ENCODE measurements around the gene GATB. TPM values are rescaled to one million over a fixed set of nuclear protein-coding genes. Genes with fewer than 3 reads are reported as not detected.

The GATB gene
- total RNA-seq, 1 experiment from 2014 or later = 20.4 TPM

DNA sequence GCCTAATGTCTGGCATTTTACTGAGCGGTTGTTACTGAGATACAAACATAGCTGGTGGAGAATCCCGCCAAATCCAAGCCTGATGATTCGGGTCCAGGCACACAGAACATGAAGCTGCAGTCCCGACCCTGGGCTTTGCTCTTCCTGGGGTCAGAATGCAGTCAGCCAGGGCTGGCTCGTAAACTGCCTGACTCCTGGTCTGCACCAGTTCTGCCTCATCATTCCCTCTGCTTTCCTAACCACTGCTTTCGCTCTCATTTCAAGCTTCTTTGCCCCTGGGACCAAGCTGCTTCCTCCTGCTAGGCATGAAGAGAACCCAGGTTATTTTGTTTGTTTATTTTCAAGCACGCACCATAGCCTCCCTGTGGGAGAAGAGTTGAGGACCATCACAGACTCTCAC lies 39.3 kb downstream of the GATB start:
- H3K4me2 ChIP-seq (ENCODE audit: low read length) = no peak overlapping the region
- no peaks in the 10 kb centered on the region for H3K36me3 ChIP-seq (ENCODE audit: low read depth, low read length)
- POLR2A ChIA-PET (ENCODE audit: unreplicated experiment) = no interaction called here
- H3K79me2 ChIP-seq (ENCODE audit: low read length) = no peaks in the 10 kb centered on the region
- no peak overlapping the region for H3K9ac ChIP-seq (ENCODE audit: low read length)
- no peaks in the 10 kb centered on the region for H3K9me2 ChIP-seq (replicated peaks; ENCODE audit: low read length)
- H3K9me3 ChIP-seq (ENCODE audit: low read length) = no peaks in the 10 kb centered on the region
- H4K20me1 ChIP-seq (ENCODE audit: low read length) = no peaks in the 10 kb centered on the region
- H2AFZ ChIP-seq (ENCODE audit: low read length) = no peak overlapping the region
- H3F3A ChIP-seq (ENCODE audit: low read length, unreplicated experiment) = no peaks in the 10 kb centered on the region
- no peaks in the 10 kb centered on the region for H3K4me1 ChIP-seq (ENCODE audit: insufficient read depth, low read length)
- ATAC-seq (no peak), DNase-seq (no peak)
- no peak overlapping the region for H3K27ac ChIP-seq (ENCODE audit: low read length)
- BruUV-seq (replicated peaks) = no TSS peak
- intact Hi-C loops (cut with micrococcal nuclease) = no loop called here
- H3K4me3 ChIP-seq (ENCODE audit: low read length) = no peak overlapping the region
- no peaks in the 10 kb centered on the region for H3K27me3 ChIP-seq (ENCODE audit: low read length)
- CTCF ChIA-PET = no interaction called here
- no peak for TF ChIP-seq CTCF (conservative IDR thresholded peaks at IDR 0.05; ENCODE audit: low read depth, low read length)
- no peak for TF ChIP-seq EZH2phosphoT487 (IDR thresholded peaks at IDR 0.05; ENCODE audit: borderline replicate concordance, low read length)
- TF ChIP-seq EZH2 (IDR thresholded peaks at IDR 0.05; ENCODE audit: low read length, unreplicated experiment) = no peak

DNA sequence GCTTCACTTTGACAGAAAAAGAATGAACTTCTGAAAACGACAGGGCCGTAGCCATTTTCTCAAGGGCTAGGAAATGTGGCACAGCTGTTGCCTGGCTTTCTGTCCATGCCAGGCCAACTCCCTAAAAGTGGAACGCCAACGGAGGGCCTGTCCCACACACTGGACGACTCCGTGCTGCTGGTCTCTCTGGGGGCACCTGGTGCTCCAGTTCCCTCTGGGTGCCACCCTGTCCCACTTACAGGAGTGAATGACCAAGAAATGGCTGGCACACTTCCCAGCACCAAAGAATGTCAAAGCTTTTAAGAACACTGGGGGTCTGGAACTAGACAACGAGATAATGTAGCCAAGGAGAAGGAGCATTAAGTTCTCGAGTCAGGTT lies 40.9 kb downstream of the GATB start:
- no peak for TF ChIP-seq CTCF (conservative IDR thresholded peaks at IDR 0.05; ENCODE audit: low read depth, low read length)
- intact Hi-C loops (cut with micrococcal nuclease) = no loop called here
- no peaks in the 10 kb centered on the region for H3K36me3 ChIP-seq (ENCODE audit: low read depth, low read length)
- H3K9me3 ChIP-seq (ENCODE audit: low read length) = no peaks in the 10 kb centered on the region
- no peak for DNase-seq
- no peak overlapping the region for H3K4me3 ChIP-seq (ENCODE audit: low read length)
- H3K9me2 ChIP-seq (replicated peaks; ENCODE audit: low read length) = no peaks in the 10 kb centered on the region
- no peak overlapping the region for H3K27ac ChIP-seq (ENCODE audit: low read length)
- H3K4me1 ChIP-seq (ENCODE audit: insufficient read depth, low read length) = no peaks in the 10 kb centered on the region
- ChIA-PET POLR2A (ENCODE audit: unreplicated experiment) (no interaction called here), CTCF (no interaction called here)
- no peaks in the 10 kb centered on the region for H3K79me2 ChIP-seq (ENCODE audit: low read length)
- H4K20me1 ChIP-seq (ENCODE audit: low read length) = no peaks in the 10 kb centered on the region
- H3K4me2 ChIP-seq (ENCODE audit: low read length) = no peak overlapping the region
- no peak overlapping the region for H2AFZ ChIP-seq (ENCODE audit: low read length)
- no peak overlapping the region for H3K9ac ChIP-seq (ENCODE audit: low read length)
- no TSS peak for BruUV-seq (replicated peaks)
- ATAC-seq = no peak
- no peaks in the 10 kb centered on the region for H3F3A ChIP-seq (ENCODE audit: low read length, unreplicated experiment)
- H3K27me3 ChIP-seq (ENCODE audit: low read length) = no peaks in the 10 kb centered on the region

DNA sequence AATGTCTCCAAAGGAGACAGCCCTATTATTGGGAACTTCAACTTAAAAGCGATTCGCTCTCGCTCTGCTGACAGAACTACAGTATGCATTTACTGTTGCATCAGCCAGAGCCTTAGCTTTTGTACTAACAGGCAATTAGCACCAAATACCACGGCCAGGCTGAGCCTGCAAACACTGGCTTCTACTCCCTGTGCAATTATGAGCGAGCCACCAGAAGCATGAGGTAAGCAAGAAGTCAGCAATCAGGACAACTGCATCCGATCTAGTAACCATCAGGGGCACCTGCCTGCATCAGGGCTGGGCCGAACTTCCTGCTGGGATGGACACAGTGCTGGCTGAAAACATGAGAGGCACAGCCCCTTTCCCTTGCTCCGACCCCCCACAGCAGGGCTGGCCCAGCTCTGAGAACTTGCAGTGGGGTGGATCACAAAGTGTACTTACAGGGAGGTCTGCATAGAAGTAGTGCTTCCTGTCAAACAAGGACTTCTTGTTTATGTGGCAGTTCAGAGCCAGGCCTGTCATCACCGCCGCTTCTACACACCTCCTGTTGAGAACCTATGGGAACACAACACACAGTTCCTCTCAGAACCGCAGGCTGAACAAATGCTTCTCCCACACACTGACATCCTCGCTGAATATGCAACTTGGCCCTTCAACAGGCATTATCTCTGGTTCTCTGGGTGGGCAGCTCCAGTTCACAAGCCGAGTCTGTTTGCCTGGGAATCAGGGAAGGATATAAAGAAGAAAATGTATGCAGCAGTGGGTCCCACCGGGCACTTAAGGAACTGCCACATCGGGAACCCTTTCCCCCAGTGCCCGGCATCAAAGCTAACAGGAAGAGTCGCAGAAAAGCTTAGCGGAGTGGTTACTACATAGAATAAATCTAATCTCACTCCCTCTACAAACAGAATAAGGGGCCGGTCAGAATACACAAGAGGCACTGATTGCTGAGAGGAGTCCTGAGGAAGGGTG lies 41.5 kb downstream of the GATB start:
- TF ChIP-seq EZH2 (IDR thresholded peaks at IDR 0.05; ENCODE audit: low read length, unreplicated experiment) (no peak), EZH2phosphoT487 (IDR thresholded peaks at IDR 0.05; ENCODE audit: borderline replicate concordance, low read length) (no peak), CTCF (conservative IDR thresholded peaks at IDR 0.05; ENCODE audit: low read depth, low read length) (no peak)
- Histone ChIP-seq H2AFZ (ENCODE audit: low read length) (no peak overlapping the region), H3K4me1 (ENCODE audit: insufficient read depth, low read length) (no peaks in the 10 kb centered on the region), H3K27me3 (ENCODE audit: low read length) (no peaks in the 10 kb centered on the region), H4K20me1 (ENCODE audit: low read length) (no peaks in the 10 kb centered on the region), H3K4me3 (ENCODE audit: low read length) (no peak overlapping the region), H3F3A (ENCODE audit: low read length, unreplicated experiment) (no peaks in the 10 kb centered on the region), H3K36me3 (ENCODE audit: low read depth, low read length) (no peaks in the 10 kb centered on the region), H3K9me2 (replicated peaks; ENCODE audit: low read length) (no peaks in the 10 kb centered on the region), H3K79me2 (ENCODE audit: low read length) (no peaks in the 10 kb centered on the region), H3K27ac (ENCODE audit: low read length) (no peak overlapping the region), H3K4me2 (ENCODE audit: low read length) (no peak overlapping the region), H3K9ac (ENCODE audit: low read length) (no peak overlapping the region), H3K9me3 (ENCODE audit: low read length) (no peaks in the 10 kb centered on the region)
- POLR2A ChIA-PET (ENCODE audit: unreplicated experiment) = no interaction called here
- no TSS peak for BruUV-seq (replicated peaks)
- DNase-seq (no peak), ATAC-seq (no peak)
- intact Hi-C loops (cut with micrococcal nuclease) = no loop called here
- CTCF ChIA-PET = no interaction called here
